Retinal pigment epithelial cell (primary cell): ENCODE measurements around the gene FBXW11.

Source experiments
- DNase-seq: peaks from one replicate; pipeline ENCODE4 v3.0.0-alpha.2; 2010; ENCODE audit warnings: low read depth
- H3K4me3 ChIP-seq: 2 replicates; pipeline ENCODE4 v1.5.1; 2011; ENCODE audit warnings: mild to moderate bottlenecking, low read length, control low read depth, moderate library complexity
- TF ChIP-seq, protein P1 (sequence below): conservative IDR thresholded peaks from 2 replicates; pipeline ENCODE4 v1.5.1; 2011; ENCODE audit warnings: low read depth, low read length, control low read depth, inconsistent platforms

Gene FBXW11

DNA sequence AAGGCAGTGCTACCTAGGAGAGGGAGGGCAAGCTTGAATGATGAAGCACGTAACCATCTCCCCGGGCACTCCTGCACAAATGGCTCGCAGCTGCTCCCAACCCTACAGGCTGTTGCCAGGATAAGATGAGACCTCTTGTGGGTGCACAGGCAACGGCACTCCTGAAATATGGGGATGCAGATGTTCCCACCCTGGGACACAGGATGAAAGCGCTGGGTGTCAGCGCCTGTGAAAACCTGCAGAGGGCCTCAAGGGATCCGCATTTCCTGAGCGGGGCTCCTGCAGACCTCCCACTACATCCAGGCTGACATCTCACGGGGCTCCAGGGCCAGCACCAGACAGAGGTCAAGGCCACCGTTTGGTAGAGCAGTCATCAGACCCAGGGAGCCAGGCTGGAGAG lies 160.1 kb downstream of the FBXW11 start:
- H3K4me3 ChIP-seq = no peak overlapping the region
- DNase-seq = no peak
- TF ChIP-seq, protein P1, sequence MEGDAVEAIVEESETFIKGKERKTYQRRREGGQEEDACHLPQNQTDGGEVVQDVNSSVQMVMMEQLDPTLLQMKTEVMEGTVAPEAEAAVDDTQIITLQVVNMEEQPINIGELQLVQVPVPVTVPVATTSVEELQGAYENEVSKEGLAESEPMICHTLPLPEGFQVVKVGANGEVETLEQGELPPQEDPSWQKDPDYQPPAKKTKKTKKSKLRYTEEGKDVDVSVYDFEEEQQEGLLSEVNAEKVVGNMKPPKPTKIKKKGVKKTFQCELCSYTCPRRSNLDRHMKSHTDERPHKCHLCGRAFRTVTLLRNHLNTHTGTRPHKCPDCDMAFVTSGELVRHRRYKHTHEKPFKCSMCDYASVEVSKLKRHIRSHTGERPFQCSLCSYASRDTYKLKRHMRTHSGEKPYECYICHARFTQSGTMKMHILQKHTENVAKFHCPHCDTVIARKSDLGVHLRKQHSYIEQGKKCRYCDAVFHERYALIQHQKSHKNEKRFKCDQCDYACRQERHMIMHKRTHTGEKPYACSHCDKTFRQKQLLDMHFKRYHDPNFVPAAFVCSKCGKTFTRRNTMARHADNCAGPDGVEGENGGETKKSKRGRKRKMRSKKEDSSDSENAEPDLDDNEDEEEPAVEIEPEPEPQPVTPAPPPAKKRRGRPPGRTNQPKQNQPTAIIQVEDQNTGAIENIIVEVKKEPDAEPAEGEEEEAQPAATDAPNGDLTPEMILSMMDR = no peak

DNA sequence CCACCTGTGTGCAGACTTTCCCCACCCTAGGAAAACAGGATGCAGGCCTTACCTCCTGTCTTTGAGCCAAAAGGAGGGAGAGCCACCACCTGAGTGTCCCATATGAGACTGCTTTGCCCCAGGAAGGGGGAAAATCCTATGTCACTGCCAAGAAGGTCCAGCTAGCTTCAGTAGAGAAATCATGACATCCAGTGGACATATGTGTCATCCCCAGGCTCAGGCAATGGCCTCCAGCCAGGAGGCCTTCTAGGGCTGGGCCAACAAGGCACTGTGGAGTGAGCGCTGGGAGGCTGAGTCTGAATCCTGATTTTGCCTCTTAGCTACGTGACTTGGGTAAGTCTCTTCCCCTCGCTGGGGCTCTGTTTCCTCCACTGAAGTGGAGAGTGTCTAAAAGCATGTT lies 160.6 kb downstream of the FBXW11 start:
- TF ChIP-seq, protein P1 = no peak
- DNase-seq = no peak
- no peak overlapping the region for H3K4me3 ChIP-seq

DNA sequence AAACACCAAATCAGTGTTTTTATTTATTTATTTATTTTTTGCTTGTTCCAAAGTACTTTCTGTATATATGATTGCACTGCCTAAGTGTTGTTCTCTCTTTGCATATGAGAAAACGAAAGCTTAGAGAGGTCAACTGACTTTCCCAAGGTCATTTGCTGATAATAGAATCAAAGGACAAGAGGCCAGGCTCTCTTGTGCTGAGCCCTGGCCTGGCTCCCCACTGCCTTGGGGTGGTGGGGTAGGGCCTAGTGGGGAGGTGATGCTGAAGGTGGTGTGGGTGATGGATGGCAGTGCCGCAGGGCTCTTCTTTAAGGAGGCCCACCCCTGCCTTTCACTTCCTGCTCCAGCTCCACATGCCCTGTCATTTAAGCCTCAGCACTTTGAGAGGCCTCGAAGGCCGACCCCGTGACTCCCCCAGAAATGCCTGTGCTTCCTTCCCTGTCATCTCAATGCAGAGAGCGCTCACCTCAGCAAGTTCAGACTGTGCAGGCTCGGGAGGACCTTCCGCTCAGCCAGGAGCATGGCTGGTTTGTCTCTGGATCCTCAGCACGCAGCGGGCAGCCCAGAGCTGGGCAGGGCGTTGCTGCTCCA lies 161.3 kb downstream of the FBXW11 start:
- no peak overlapping the region for H3K4me3 ChIP-seq
- TF ChIP-seq, protein P1 = no peak
- DNase-seq = no peak

DNA sequence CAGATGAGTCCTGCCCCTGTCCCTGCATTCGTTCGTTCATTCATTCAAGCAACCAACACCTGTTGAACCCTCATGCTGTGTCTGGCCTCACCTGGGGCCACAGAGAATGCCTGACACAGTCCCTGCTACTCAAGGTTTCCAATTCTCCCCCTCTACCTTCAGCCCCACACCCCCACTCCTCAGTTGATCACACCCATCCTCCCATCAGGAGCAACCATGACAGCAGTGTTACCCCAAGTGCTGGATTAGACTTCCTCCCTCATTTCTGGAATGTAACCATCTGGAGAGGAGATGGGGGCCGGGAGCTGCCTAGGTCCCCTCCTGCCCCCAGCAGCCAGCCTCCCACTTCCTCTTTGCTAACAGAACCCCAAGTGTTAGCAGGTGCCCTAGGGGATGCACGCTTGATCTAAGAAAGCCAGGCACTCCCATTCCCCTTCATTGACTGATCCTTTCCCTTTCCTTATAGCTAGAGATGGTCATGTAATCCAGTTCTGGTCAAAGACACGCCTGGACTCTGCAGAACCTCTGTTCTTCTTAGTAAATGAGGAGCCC lies 163.6 kb downstream of the FBXW11 start:
- TF ChIP-seq, protein P1 = no peak
- H3K4me3 ChIP-seq = no peak overlapping the region
- no peak for DNase-seq

DNA sequence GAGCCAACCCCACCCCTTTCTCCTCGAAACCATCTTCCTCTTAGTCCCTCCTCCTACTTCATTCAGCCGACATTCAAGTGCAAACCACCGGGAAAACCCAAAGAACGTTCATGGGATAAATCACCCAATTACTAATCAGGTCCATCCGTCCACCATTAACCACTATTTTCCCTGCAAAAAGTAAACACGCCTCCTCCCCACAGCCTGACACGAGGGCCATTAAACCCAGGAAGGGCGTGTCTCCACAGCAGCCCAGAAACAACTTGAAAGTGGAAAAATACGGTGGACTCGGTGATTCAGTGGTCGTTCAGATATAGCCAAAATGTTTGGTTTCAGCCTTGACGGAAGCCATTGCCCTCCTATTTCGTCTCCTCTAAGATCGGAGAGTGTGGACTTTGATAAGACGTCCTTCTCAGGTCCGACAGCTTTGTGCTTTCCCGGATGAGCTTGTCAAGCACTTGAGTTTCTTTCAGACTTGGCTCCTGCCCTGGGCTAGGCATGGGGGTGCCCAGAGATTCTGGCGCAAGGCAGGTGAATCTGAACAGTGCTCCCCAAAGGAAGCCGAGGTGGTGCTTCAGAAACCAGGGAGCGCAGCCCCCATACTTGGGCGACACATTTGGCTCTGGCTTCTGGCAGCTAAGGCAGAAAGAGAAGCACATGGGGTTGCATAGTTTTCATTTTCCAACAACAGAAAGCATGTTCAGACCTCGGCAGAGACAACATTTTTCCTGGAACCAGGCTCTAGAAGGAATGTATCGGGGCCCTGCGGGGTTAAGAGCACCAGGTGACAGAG lies 164.3 kb downstream of the FBXW11 start:
- DNase-seq = no peak
- no peak overlapping the region for H3K4me3 ChIP-seq
- TF ChIP-seq, protein P1 = no peak

DNA sequence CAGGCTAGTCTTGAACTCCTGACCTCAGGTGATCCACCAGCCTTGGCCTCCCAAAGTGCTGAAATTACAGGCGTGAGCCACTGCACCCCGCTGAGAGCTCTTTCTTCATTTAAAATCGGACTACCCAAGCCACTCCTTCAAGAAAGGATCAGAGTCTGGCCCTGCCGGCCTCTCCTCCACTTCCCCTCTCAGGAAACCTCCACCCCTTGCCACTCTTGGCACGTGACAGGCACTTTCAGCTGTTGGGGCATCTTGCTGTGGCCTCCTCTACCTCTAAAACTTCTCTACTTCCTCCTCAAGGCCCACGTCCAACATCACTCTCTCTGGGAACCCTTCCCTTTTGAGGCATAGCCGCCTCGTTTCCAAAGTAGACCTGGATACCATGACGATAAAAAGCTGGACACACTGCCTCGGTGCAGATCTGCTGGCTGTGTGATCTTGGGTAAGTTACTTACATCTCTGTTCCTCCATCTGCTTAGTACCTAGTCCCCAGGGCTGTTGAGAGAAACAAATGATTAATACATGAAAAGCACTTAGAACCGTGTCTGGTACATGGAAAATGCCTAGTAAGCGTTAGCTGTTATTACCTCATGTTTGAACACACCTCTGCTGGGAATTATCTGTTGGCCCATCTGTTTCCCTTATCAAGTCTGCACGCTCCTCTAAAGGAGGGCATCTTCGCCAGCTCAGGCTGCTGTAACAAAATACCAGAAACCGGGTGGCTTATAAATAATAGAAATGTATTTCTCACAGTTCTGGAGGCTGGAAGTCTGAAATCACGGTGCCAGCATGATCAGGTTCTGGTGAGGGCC lies 165.5 kb downstream of the FBXW11 start:
- DNase-seq = no peak
- no peak overlapping the region for H3K4me3 ChIP-seq
- TF ChIP-seq, protein P1 = no peak
